Calu3 (cell line): ENCODE measurements around the gene CLASP2. TPM values are rescaled to one million over a fixed set of nuclear protein-coding genes. Genes with fewer than 3 reads are reported as not detected.

ENCODE experiments used
- BruUV-seq: library from RNA; stranded (reverse); fragments of 400-500 nt; replicated peaks from 2 replicates; lab custom pipeline; 2021; lab: Mats Ljungman, UMichigan
- CTCF ChIA-PET: fragments of 300-600 bp; sonication (Branson Sonifier 250); formaldehyde crosslinking; loops from one replicate; lab custom pipeline; 2022; ENCODE audit warnings: antibody characterized with exemption; lab: Charles Lee
- DNase-seq: peaks from one replicate; pipeline ENCODE4 v3.0.0; 2022
- H3K27ac Mint-ChIP-seq: one replicate; pipeline ENCODE4 v1.8.0; 2022; ENCODE audit warnings: mixed read lengths; ENCODE audit not compliant: unreplicated experiment
- H3K27me3 Mint-ChIP-seq: one replicate; pipeline ENCODE4 v1.8.0; 2022; ENCODE audit warnings: mixed read lengths; ENCODE audit not compliant: unreplicated experiment
- H3K36me3 Mint-ChIP-seq: one replicate; pipeline ENCODE4 v1.8.0; 2022; ENCODE audit warnings: mild to moderate bottlenecking, moderate library complexity, mixed read lengths; ENCODE audit not compliant: insufficient read depth, unreplicated experiment
- H3K4me1 Mint-ChIP-seq: one replicate; pipeline ENCODE4 v1.8.0; 2022; ENCODE audit warnings: mild to moderate bottlenecking, low read depth, mixed read lengths; ENCODE audit not compliant: unreplicated experiment
- H3K4me3 Mint-ChIP-seq: one replicate; pipeline ENCODE4 v1.8.0; 2022; ENCODE audit warnings: mild to moderate bottlenecking, low read depth, moderate library complexity, mixed read lengths; ENCODE audit not compliant: unreplicated experiment
- H3K9me3 Mint-ChIP-seq: one replicate; pipeline ENCODE4 v1.8.0; 2022; ENCODE audit warnings: low read depth, mixed read lengths; ENCODE audit not compliant: unreplicated experiment
- intact Hi-C: fragments of 100-400 bp; cut with micrococcal nuclease; formaldehyde crosslinking; loops from one replicate; pipeline ENCODE4 v1.10.0; 2022; ENCODE audit not compliant: unreplicated experiment
- total RNA-seq: library from RNA; stranded (reverse); gene quantifications from 2 replicates; pipeline ENCODE4 v1.2.3, GENCODE V29; 2022
- TF ChIP-seq, protein P1 (sequence below): fragments of 200-600 bp; IDR thresholded peaks from one replicate; pipeline ENCODE4 v1.8.0; 2022; ENCODE audit warnings: antibody characterized with exemption; ENCODE audit not compliant: unreplicated experiment

The CLASP2 gene
- total RNA-seq, 1 experiment from 2014 or later: 56.4 TPM

- Mint-ChIP-seq H3K36me3 (no peaks in the 10 kb centered on the region), H3K4me1 (no peaks in the 10 kb centered on the region), H3K4me3 (no peak overlapping the region), H3K27ac (no peak overlapping the region), H3K9me3 (no peaks in the 10 kb centered on the region), H3K27me3 (no peaks in the 10 kb centered on the region)
- no peak for DNase-seq
- intact Hi-C loops: no loop called here
- no TSS peak for BruUV-seq
- CTCF ChIA-PET: interaction anchor here (0.6 kb wide), 1 partner anchor 10 kb away, joined by 3 read pairs; no protein-coding TSS in a partner anchor
- TF ChIP-seq, protein P1, sequence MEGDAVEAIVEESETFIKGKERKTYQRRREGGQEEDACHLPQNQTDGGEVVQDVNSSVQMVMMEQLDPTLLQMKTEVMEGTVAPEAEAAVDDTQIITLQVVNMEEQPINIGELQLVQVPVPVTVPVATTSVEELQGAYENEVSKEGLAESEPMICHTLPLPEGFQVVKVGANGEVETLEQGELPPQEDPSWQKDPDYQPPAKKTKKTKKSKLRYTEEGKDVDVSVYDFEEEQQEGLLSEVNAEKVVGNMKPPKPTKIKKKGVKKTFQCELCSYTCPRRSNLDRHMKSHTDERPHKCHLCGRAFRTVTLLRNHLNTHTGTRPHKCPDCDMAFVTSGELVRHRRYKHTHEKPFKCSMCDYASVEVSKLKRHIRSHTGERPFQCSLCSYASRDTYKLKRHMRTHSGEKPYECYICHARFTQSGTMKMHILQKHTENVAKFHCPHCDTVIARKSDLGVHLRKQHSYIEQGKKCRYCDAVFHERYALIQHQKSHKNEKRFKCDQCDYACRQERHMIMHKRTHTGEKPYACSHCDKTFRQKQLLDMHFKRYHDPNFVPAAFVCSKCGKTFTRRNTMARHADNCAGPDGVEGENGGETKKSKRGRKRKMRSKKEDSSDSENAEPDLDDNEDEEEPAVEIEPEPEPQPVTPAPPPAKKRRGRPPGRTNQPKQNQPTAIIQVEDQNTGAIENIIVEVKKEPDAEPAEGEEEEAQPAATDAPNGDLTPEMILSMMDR: no peak
Measured at GRCh38 chr3:33488246-33488645, 229.8 kb downstream of the CLASP2 start.

DNA sequence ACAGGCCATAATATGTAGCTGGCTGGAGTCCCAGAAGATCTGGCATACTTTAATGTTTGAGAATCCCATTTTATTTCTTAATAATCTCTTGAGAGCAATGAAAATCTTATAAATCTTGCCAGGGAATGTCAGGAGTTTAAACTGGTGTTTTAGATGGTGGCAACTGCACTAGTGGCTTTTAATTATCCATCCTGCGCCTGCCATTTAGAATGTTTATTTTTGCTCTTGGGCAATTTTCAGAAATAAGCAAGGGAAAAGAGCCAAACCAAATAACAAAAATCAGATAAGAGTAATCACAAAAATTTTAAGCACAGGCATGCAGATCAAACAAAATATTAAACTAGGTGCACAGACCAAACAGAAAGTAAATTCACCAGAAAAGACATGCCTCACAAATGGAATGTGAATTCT, 235.9 kb downstream of the CLASP2 start:
- BruUV-seq: no TSS peak
- Mint-ChIP-seq H3K4me3 (no peak overlapping the region), H3K9me3 (peaks cover 3% of the 10 kb centered on the region), H3K27ac (no peak overlapping the region), H3K4me1 (peaks cover 7% of the 10 kb centered on the region), H3K27me3 (no peaks in the 10 kb centered on the region), H3K36me3 (no peaks in the 10 kb centered on the region)
- TF ChIP-seq, protein P1: no peak
- CTCF ChIA-PET: interaction anchor here (0.6 kb wide), 1 partner anchor 92 kb away, joined by 5 read pairs; no protein-coding TSS in a partner anchor
- intact Hi-C loops: loop anchor here (5.0 kb wide), 1 partner anchor 40 kb away; the partner anchor contains the start of gene UBP1
- DNase-seq: no peak

- Mint-ChIP-seq H3K4me3 (no peak overlapping the region), H3K27me3 (no peaks in the 10 kb centered on the region), H3K9me3 (no peaks in the 10 kb centered on the region), H3K27ac (no peak overlapping the region), H3K36me3 (no peaks in the 10 kb centered on the region), H3K4me1 (no peaks in the 10 kb centered on the region)
- no TSS peak for BruUV-seq
- TF ChIP-seq, protein P1: no peak
- DNase-seq: no peak
- intact Hi-C loops: no loop called here
- CTCF ChIA-PET: interaction anchor here (1.0 kb wide), 1 partner anchor 14 kb away, joined by 4 read pairs; no protein-coding TSS in a partner anchor
Measured at GRCh38 chr3:33474896-33475295, 243.2 kb downstream of the CLASP2 start.

GRCh38 chr3:33473813-33474212, 244.2 kb downstream of the CLASP2 start:
- Mint-ChIP-seq H3K27ac (no peak overlapping the region), H3K4me1 (no peaks in the 10 kb centered on the region), H3K27me3 (no peaks in the 10 kb centered on the region), H3K9me3 (no peaks in the 10 kb centered on the region), H3K36me3 (no peaks in the 10 kb centered on the region), H3K4me3 (no peak overlapping the region)
- TF ChIP-seq, protein P1: no peak
- DNase-seq: no peak
- BruUV-seq: no TSS peak
- intact Hi-C loops: no loop called here
- CTCF ChIA-PET: interaction anchor here (0.7 kb wide), 1 partner anchor 12 kb away, joined by 3 read pairs; no protein-coding TSS in a partner anchor
